Activated CD8-positive, alpha-beta memory T cell treated with anti-CD3 and anti-CD28 coated beads, Interleukin-2, amount 10 ng/mL, durations not matched to agents 7 days and 5 days (primary cell): ENCODE results near the gene SEC14L2. TPM values are rescaled to one million over a fixed set of nuclear protein-coding genes. Genes with fewer than 3 reads are reported as not detected.
"Not testable (repeated sequence)": the region's sequence is repeated elsewhere in the genome, so short reads cannot be mapped to it uniquely, and the experiment has no call there.

Experiments used
- ATAC-seq: fragments of 150-1000 bp; cut with Tn5 transposase; one replicate; pipeline ENCODE4 v1.10.0; 2021; ENCODE audit warnings: moderate library complexity
- CTCF ChIA-PET: fragments of 350-600 bp; sonication (Branson Sonifier 250); formaldehyde crosslinking; loops from one replicate; lab custom pipeline; 2021; ENCODE audit warnings: antibody characterized with exemption; lab: Charles Lee
- DNase-seq: peaks from one replicate; pipeline ENCODE4 v3.0.0-alpha.2; 2020
- H3K27ac Mint-ChIP-seq: one replicate; pipeline ENCODE4 v1.8.0; 2021; ENCODE audit warnings: mild to moderate bottlenecking, mixed read lengths
- H3K27me3 Mint-ChIP-seq: one replicate; pipeline ENCODE4 v1.8.0; 2021; ENCODE audit warnings: mixed read lengths
- H3K36me3 Mint-ChIP-seq: one replicate; pipeline ENCODE4 v1.8.0; 2021; ENCODE audit warnings: mild to moderate bottlenecking, mixed read lengths
- H3K4me1 Mint-ChIP-seq: one replicate; pipeline ENCODE4 v1.8.0; 2021; ENCODE audit warnings: mixed read lengths
- H3K4me3 Mint-ChIP-seq: one replicate; pipeline ENCODE4 v1.8.0; 2021; ENCODE audit warnings: mild to moderate bottlenecking, moderate library complexity, mixed read lengths
- H3K9me3 Mint-ChIP-seq: one replicate; pipeline ENCODE4 v1.8.0; 2022; ENCODE audit warnings: low read depth, mixed read lengths
- total RNA-seq, 2 experiments: library from RNA; stranded (reverse); gene quantifications; one replicate each; pipeline ENCODE4 v1.2.3, GENCODE V29; 2021

Gene SEC14L2
- total RNA-seq, 2 experiments from 2014 or later: 2.2 to 4.8 TPM

GRCh38 chr22:30399718-30400117, 2.9 kb downstream of the SEC14L2 start:
- no peak overlapping the region for H3K4me3 Mint-ChIP-seq
- H3K27ac Mint-ChIP-seq: no peak overlapping the region
- no peak for DNase-seq
- CTCF ChIA-PET: interaction anchor here (0.9 to 21.5 kb wide), 3 partner anchors 8 to 113 kb away, joined by 3 to 508 read pairs (median 21); partner anchors contain the start of gene CASTOR1
- H3K4me1 Mint-ChIP-seq: peaks cover 20% of the 10 kb centered on the region
- ATAC-seq: no peak
- H3K27me3 Mint-ChIP-seq: peaks cover 27% of the 10 kb centered on the region
- no peaks in the 10 kb centered on the region for H3K9me3 Mint-ChIP-seq
- no peaks in the 10 kb centered on the region for H3K36me3 Mint-ChIP-seq

GRCh38 chr22:30400159-30400558, 3.3 kb downstream of the SEC14L2 start:
- ATAC-seq (no peak), DNase-seq (no peak)
- Mint-ChIP-seq H3K4me3 (no peak overlapping the region), H3K27ac (no peak overlapping the region), H3K9me3 (no peaks in the 10 kb centered on the region), H3K4me1 (peaks cover 20% of the 10 kb centered on the region), H3K36me3 (no peaks in the 10 kb centered on the region), H3K27me3 (peaks cover 27% of the 10 kb centered on the region)
- CTCF ChIA-PET: interaction anchor here (0.9 to 21.5 kb wide), 3 partner anchors 9 to 114 kb away, joined by 3 to 508 read pairs (median 21); partner anchors contain the start of gene CASTOR1

- not testable (repeated sequence) for H3K4me3 Mint-ChIP-seq, H3K36me3 Mint-ChIP-seq, H3K27ac Mint-ChIP-seq, DNase-seq, ATAC-seq, H3K9me3 Mint-ChIP-seq
- Mint-ChIP-seq H3K4me1 (peaks cover 19% of the 10 kb centered on the region), H3K27me3 (peaks cover 22% of the 10 kb centered on the region)
- CTCF ChIA-PET: interaction anchor here (1.4 to 3.8 kb wide), 2 partner anchors 10 to 79 kb away, joined by 3 to 21 read pairs; no protein-coding TSS in a partner anchor
Observed at GRCh38 chr22:30401024-30401423, 4.2 kb downstream of the SEC14L2 start.

- H3K36me3 Mint-ChIP-seq: peaks cover 3% of the 10 kb centered on the region
- H3K27ac Mint-ChIP-seq: no peak overlapping the region
- H3K9me3 Mint-ChIP-seq: no peaks in the 10 kb centered on the region
- H3K4me1 Mint-ChIP-seq: peaks cover 13% of the 10 kb centered on the region
- H3K4me3 Mint-ChIP-seq: no peak overlapping the region
- H3K27me3 Mint-ChIP-seq: peaks cover 13% of the 10 kb centered on the region
- CTCF ChIA-PET: interaction anchor here (1.4 to 3.8 kb wide), 2 partner anchors 11 to 78 kb away, joined by 3 to 21 read pairs; no protein-coding TSS in a partner anchor
- ATAC-seq (no peak), DNase-seq (no peak)
Observed at GRCh38 chr22:30402028-30402765, 5.4 kb downstream of the SEC14L2 start.

GRCh38 chr22:30402766-30403104, 5.9 kb downstream of the SEC14L2 start:
- not testable (repeated sequence) for H3K9me3 Mint-ChIP-seq, H3K4me3 Mint-ChIP-seq, H3K27me3 Mint-ChIP-seq, DNase-seq, ATAC-seq, H3K27ac Mint-ChIP-seq, H3K36me3 Mint-ChIP-seq
- CTCF ChIA-PET: interaction anchor here (1.4 to 3.8 kb wide), 2 partner anchors 11 to 77 kb away, joined by 3 to 21 read pairs; no protein-coding TSS in a partner anchor
- H3K4me1 Mint-ChIP-seq: peaks cover 12% of the 10 kb centered on the region

- H3K27me3 Mint-ChIP-seq: no peaks in the 10 kb centered on the region
- ATAC-seq: no peak
- no peaks in the 10 kb centered on the region for H3K9me3 Mint-ChIP-seq
- H3K4me3 Mint-ChIP-seq: no peak overlapping the region
- H3K4me1 Mint-ChIP-seq: peaks cover 7% of the 10 kb centered on the region
- peaks cover 3% of the 10 kb centered on the region for H3K36me3 Mint-ChIP-seq
- H3K27ac Mint-ChIP-seq: no peak overlapping the region
- DNase-seq: no peak
- CTCF ChIA-PET: interaction anchor here (1.4 kb wide), 1 partner anchor 8 kb away, joined by 3 read pairs; the partner anchor contains the start of gene SEC14L2
Observed at GRCh38 chr22:30404307-30404706, 7.5 kb downstream of the SEC14L2 start.

- Mint-ChIP-seq H3K4me3 (no peak overlapping the region), H3K9me3 (no peaks in the 10 kb centered on the region), H3K36me3 (peaks cover 3% of the 10 kb centered on the region), H3K27me3 (no peaks in the 10 kb centered on the region), H3K4me1 (peaks cover 7% of the 10 kb centered on the region), H3K27ac (no peak overlapping the region)
- CTCF ChIA-PET: interaction anchor here (0.9 to 2.5 kb wide), 7 partner anchors 9 to 79 kb away, joined by 3 to 5 read pairs (median 3); partner anchors contain the start of genes RNF215 and SEC14L2
- no peak for ATAC-seq
- DNase-seq: no peak
Observed at GRCh38 chr22:30405731-30406130, 8.9 kb downstream of the SEC14L2 start.

GRCh38 chr22:30406400-30406799, 9.6 kb downstream of the SEC14L2 start:
- ATAC-seq: no peak

GRCh38 chr22:30408388-30409102, 11.7 kb downstream of the SEC14L2 start:
- peaks cover 7% of the 10 kb centered on the region for H3K4me1 Mint-ChIP-seq
- no peaks in the 10 kb centered on the region for H3K9me3 Mint-ChIP-seq
- CTCF ChIA-PET: interaction anchor here (1.2 to 1.6 kb wide), 2 partner anchors 17 to 21 kb away, joined by 3 read pairs; no protein-coding TSS in a partner anchor
- H3K27ac Mint-ChIP-seq: no peak overlapping the region
- H3K27me3 Mint-ChIP-seq: no peaks in the 10 kb centered on the region
- peaks cover 9% of the 10 kb centered on the region for H3K36me3 Mint-ChIP-seq
- ATAC-seq (no peak), DNase-seq (no peak)
- no peak overlapping the region for H3K4me3 Mint-ChIP-seq

More at GRCh38 chr22:30406400-30406799, 9.6 kb downstream of the SEC14L2 start:
- Mint-ChIP-seq H3K4me1 (peaks cover 7% of the 10 kb centered on the region), H3K9me3 (no peaks in the 10 kb centered on the region), H3K27ac (no peak overlapping the region), H3K27me3 (no peaks in the 10 kb centered on the region), H3K36me3 (peaks cover 3% of the 10 kb centered on the region), H3K4me3 (no peak overlapping the region)
- DNase-seq: no peak
- CTCF ChIA-PET: interaction anchor here (0.8 to 2.5 kb wide), 5 partner anchors 15 to 20 kb away, joined by 3 to 5 read pairs (median 4); partner anchors contain the start of gene RNF215

GRCh38 chr22:30411780-30412179, 15.0 kb downstream of the SEC14L2 start:
- no peak for DNase-seq
- Mint-ChIP-seq H3K27ac (no peak overlapping the region), H3K36me3 (peaks cover 19% of the 10 kb centered on the region), H3K27me3 (no peaks in the 10 kb centered on the region), H3K9me3 (no peaks in the 10 kb centered on the region), H3K4me1 (peaks cover 20% of the 10 kb centered on the region), H3K4me3 (no peak overlapping the region)
- CTCF ChIA-PET: interaction anchor here (1.5 to 2.3 kb wide), 2 partner anchors 13 to 124 kb away, joined by 5 to 10 read pairs; partner anchors contain the start of genes CASTOR1 and MTFP1
- no peak for ATAC-seq

- DNase-seq: no peak
- no peak for ATAC-seq
- Mint-ChIP-seq H3K4me3 (no peak overlapping the region), H3K27ac (no peak overlapping the region), H3K27me3 (no peaks in the 10 kb centered on the region), H3K9me3 (no peaks in the 10 kb centered on the region), H3K36me3 (peaks cover 18% of the 10 kb centered on the region), H3K4me1 (peaks cover 20% of the 10 kb centered on the region)
- CTCF ChIA-PET: interaction anchor here (0.7 to 2.8 kb wide), 5 partner anchors 10 to 127 kb away, joined by 3 to 17 read pairs (median 4); partner anchors contain the start of gene MTFP1
Observed at GRCh38 chr22:30413001-30413400, 16.2 kb downstream of the SEC14L2 start.

GRCh38 chr22:30413745-30414524, 17.1 kb downstream of the SEC14L2 start:
- H3K36me3 Mint-ChIP-seq: peaks cover 21% of the 10 kb centered on the region
- no peak for ATAC-seq
- CTCF ChIA-PET: interaction anchor here (0.6 to 2.8 kb wide), 6 partner anchors 11 to 128 kb away, joined by 3 to 17 read pairs (median 4); partner anchors contain the start of gene MTFP1
- DNase-seq: no peak
- no peaks in the 10 kb centered on the region for H3K27me3 Mint-ChIP-seq
- H3K27ac Mint-ChIP-seq: no peak overlapping the region
- no peaks in the 10 kb centered on the region for H3K9me3 Mint-ChIP-seq
- H3K4me3 Mint-ChIP-seq: no peak overlapping the region
- H3K4me1 Mint-ChIP-seq: peaks cover 13% of the 10 kb centered on the region
